GM08714 (cell line): ENCODE measurements around the gene ANO10.
"Not testable (repeated sequence)": the region's sequence is repeated elsewhere in the genome, so short reads cannot be mapped to it uniquely, and the experiment has no call there.

Source experiments
- H3K4me3 ChIP-seq: fragments of 200-500 bp; sonication (Bioruptor generic); 2 replicates; pipeline ENCODE4 v1.5.1; 2014; ENCODE audit warnings: mild to moderate bottlenecking, low read length, inconsistent platforms
- ZNF274 ChIP-seq: IDR thresholded peaks from 2 replicates; pipeline ENCODE4 v1.6.1; 2012; ENCODE audit warnings: mild to moderate bottlenecking, low read depth, low read length

Gene ANO10

DNA sequence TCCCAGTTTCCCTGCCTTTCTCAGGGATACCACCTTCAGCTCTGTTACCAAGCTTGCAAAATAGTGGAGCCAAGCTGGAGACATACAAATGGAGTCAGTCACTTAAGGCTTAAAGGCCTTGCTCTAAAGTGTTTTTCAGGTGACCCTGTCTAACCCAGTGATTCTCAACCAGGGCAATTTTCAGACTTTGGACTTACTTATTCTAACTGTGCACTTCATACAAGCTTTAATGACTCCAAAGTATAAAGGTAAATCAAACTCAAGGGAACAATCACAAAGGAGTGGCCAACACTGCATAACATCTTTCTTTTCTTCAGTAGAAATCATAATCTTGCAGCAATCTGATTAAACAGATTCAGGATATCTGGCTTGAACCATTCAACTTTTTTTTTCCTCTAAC lies 9.4 kb downstream of the ANO10 start:
- H3K4me3 ChIP-seq, result no peak overlapping the region
- no peak for TF ChIP-seq ZNF274

DNA sequence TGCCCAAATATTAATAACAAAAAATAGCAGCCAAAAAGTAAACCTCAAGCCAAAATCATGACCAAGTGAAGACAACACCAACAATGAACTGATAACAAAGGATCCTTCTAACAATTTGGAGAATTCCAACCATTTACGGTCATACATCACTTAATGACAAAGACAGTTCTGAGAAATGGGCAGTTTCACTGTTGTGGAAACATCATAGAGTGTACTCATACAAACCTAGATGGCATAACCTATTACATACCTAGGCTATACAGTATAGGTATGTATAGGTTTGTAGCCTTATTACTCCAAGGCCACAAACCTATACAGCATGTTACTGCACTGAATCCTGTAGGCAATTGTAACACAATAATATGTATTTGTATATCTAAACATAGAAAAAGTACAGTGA lies 12.4 kb downstream of the ANO10 start:
- no peak for TF ChIP-seq ZNF274
- H3K4me3 ChIP-seq, result no peak overlapping the region

DNA sequence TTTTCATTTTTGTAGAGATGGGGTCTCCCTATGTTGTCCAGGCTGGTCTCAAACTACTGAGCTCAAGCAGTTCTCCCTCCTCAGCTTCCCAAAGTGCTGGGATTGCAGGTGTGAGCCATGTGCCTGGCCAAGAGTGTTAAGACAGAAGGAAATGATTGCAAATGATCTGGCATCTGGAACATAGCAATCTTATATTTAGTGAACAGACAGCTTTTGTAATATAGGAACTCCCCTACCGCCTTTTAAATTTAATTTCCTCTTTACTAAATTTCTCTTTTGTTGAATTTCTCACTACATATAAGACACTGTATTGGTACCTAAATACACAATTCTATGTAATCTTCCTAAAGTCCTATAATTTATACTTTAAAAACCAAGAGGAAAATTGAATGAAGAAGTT lies 13.1 kb downstream of the ANO10 start:
- no peak for TF ChIP-seq ZNF274
- no peak overlapping the region for H3K4me3 ChIP-seq

DNA sequence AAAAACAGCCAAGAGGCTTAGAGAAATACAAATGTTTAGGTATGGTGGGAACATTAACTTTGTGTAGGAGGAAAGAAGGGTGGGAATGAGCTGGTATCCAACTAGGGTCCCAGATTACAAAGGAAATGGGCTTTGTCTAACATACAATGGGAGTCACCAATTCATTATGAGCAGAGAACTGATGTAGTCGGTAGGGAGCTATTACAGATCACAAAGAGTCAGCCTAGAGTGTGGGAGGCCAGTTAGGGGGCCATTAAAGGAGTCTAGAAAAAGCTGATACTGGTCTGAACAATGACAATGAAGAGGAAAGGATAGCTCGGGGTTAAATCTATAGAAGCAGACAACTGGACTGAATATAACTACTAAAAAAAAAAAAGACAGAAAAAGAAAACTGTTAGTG lies 15.5 kb downstream of the ANO10 start:
- no peak overlapping the region for H3K4me3 ChIP-seq
- TF ChIP-seq ZNF274, result no peak

DNA sequence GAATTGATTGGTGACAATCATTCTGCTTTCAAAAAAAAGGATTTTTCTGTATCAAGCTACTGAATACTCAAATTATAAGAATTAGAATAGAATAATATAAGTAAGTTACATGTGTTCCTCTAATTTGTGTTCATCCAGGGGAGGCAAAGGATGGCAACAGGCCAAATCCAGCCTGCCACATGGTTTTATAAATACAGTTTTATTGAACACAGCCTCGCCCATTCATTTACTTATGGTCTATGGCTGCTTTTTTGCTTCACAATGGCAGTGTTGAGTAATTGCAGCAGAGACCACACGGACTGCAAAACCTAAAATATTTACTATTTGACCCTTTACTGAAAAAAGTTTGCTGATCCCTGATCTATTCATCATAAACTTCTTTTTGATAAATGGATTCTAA lies 21.9 kb downstream of the ANO10 start:
- H3K4me3 ChIP-seq, result not testable (repeated sequence)

DNA sequence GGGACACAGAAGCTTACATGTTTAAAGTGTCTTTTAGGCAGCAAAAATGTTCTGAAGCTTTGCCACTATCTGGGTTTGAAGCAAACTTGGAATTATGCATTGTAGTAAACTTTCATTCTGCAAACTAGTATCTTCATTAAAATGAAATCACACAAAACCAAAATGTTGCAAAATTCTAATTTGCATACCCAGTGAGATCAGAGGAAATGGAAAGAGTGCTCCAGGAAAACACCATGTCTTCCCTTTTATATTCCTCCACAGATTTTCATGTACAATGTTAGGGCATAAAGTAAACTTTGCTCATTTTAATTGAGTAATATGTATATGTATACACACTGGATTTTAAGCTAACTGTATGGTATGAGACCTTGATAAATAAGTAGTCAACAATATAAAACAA lies 23.9 kb downstream of the ANO10 start:
- no peak for TF ChIP-seq ZNF274

DNA sequence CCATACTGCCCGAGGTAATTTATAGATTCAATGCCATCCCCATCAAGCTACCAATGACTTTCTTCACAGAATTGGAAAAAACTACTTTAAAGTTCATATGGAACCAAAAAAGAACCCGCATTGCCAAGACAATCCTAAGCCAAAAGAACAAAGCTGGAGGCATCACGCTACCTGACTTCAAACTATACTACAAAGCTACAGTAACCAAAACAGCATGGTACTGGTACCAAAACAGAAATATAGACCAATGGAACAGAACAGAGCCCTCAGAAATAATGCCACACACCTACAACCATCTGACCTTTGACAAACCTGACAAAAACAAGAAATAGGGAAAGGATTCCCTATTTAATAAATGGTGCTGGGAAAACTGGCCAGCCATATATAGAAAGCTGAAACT lies 25.6 kb downstream of the ANO10 start:
- H3K4me3 ChIP-seq, result not testable (repeated sequence)

More for the DNA sequence above, 23.9 kb downstream of the ANO10 start:
- H3K4me3 ChIP-seq, result no peak overlapping the region

DNA sequence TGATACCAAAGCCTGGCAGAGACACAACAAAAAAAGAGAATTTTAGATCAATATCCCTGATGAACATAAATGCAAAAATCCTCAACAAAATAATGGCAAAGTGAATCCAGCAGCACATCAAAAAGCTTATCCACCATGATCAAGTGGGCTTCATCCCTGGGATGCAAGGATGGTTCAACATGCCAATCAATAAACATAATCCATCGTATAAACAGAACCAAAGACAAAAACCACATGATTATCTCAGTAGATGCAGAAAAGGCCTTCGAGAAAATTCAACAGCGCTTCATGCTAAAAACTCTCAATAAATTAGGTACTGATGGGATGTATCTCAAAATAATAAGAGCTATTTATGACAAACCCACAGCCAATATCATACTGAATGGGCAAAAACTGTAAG lies 26.5 kb downstream of the ANO10 start:
- H3K4me3 ChIP-seq, result not testable (repeated sequence)

DNA sequence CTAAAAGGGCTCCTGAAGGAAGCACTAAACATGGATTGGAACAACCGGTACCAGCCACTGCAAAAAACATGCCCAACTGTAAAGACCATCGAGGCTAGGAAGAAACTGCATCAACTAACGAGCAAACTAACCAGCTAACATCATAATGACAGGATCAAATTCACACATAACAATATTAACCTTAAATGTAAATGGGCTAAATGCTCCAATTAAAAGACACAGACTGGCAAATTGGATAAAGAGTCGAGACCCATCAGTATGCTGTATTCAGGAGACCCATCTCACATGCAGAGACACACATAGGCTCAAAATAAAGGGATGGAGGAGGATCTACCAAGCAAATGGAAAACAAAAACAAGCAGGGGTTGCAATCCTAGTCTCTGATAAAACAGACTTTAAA lies 28.2 kb downstream of the ANO10 start:
- H3K4me3 ChIP-seq, result not testable (repeated sequence)

DNA sequence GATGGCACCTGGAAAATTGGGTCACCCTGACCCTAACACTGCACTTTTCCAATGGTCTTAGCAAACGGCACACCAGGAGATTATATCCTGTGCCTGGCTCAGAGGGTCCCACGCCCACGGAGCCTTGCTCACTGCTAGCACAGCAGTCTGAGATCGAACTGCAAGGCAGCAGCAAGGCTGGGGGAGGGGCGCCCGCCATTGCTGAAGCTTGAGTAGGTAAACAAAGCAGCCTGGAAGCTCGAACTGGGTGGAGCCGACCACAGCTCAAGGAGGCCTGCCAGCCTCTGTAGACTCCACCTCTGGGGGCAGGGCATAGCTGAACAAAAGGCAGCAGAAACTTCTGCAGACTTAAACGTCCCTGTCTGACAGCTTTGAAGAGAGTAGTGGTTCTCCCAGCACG lies 29.9 kb downstream of the ANO10 start:
- H3K4me3 ChIP-seq, result not testable (repeated sequence)

DNA sequence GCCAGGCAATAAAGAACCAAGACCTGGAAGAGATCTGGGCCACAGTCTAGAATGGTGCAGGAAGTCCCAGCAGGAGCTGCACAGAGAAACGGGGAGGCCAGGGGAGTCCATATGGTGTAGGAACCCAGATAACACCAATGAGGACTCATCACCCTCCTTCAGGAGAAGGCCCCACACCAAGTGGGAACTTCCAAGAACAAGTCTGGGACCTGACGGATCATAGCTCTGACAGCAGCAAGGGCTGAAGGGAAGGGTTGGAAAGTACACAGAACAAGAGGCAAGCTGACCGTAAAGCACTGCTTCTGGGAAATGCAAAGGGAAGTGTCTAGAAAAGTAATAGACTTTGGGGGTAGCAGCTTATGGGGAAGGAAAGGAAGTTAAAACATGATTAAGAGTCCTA lies 34.5 kb downstream of the ANO10 start:
- no peak overlapping the region for H3K4me3 ChIP-seq
- TF ChIP-seq ZNF274, result no peak

DNA sequence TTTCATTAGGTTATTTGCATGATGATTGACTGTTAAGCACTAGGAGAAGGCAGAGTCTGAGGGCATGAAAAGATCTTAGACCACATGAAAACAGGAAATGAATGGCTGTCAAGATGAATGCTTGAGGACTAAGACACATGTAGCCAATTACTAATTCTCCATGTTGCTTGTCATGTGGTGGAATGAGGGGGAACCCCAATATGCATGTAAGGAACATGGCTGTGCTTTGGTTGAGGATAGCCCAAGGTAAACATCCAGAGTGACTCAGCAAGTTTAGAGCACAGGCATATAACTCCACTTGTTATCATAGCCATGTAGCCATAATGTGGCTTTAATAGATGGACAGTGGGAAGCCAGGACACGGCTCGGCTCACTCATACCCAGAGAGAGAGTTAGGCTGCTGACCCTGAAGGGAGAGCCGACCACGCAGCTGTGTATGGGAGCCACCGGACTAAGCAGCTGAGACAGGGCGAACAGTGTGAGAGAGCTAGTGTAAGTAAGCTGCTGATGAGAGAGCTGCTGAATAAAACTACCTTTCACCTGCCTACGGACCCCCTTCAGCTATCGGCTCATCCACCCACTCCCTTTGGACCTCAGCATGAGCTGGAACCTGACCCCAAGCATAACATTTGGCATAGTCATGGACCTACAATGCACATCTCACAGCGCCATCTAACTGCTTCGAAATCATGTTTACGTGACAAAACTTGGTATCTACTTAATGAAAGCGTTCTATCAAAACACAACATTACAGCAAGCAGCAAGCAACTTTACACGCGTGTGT lies 37.6 kb downstream of the ANO10 start:
- no peak overlapping the region for H3K4me3 ChIP-seq
- TF ChIP-seq ZNF274, result no peak

DNA sequence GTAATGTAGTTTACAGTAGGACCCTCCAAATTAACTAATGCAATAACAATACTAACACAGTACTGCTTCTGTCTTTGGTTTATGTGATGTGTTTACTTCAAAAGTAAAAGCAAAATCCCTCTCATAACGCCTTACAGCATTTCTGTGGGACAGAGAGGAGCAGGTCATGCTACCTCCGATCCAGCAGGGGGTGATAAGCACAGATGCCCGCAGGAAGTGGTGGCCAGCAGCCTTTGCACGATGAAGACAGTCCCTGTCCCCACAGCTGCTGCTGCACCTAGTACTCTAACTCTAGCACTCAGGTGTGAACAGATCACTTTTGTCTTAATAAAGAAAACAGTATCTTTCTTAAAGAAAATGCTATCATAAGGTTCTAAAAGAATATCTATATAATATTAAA lies 38.3 kb downstream of the ANO10 start:
- no peak overlapping the region for H3K4me3 ChIP-seq

DNA sequence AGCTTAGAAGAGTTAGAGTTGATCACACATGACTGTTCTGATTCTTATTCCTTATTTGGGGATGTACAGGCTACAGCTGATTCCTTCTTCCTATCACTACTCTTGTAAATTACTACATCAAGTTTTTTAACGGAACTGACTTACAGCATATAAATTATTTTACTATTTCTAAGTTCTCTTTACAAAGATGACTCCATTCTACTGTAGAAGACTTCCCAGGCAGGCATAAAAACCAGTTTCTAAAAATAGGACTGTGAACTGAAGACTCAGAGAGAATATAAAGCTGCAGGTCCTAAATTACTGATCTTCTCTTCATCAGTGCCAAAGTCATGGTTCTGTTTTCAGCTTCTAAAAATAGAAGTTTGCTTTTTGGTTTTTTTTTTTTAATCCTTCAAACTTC lies 38.9 kb downstream of the ANO10 start:
- TF ChIP-seq ZNF274, result no peak

More for the DNA sequence above, 38.3 kb downstream of the ANO10 start:
- TF ChIP-seq ZNF274, result no peak

DNA sequence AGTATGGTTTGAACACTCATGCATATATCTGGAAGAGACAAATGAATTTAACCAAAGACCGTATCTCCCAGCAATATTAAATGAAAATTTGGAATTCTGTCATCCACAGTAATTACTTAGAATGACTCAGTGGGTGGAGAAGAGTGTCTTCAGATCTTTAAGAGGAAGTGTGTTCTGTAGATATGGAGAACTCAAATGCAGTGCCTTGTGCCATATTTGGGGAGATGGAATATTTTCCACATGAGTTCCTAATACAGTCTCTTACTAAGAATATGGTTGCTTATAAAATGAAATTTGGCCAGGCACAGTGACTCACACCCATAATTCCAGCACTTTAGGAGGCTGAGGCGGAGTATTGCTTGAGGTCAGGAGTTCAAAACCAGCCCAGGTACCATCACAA lies 40.5 kb downstream of the ANO10 start:
- no peak overlapping the region for H3K4me3 ChIP-seq
- no peak for TF ChIP-seq ZNF274

More for the DNA sequence above, 38.9 kb downstream of the ANO10 start:
- no peak overlapping the region for H3K4me3 ChIP-seq

DNA sequence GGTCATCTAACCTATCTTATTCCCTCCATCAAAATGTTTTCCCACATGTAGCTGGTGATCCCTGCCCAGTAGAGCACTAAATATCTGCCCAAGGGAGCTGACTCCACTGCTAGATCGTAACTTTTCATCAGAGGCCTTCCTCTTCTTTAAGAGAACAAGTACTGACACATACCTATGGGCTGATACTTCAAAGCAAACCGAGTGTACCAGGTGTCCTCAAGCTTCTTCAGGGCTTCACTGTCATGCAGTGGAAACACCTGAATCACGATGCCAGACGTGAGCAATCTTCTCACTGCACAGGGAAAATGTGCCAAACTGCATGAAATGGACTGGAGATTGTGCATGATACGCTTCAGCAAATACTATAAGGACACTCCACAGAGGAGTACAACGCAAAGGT lies 41.6 kb downstream of the ANO10 start:
- H3K4me3 ChIP-seq, result no peak overlapping the region
- TF ChIP-seq ZNF274, result no peak
